Measurements from ENCODE around the gene ZNF124.
A peak's percentile ranks its signal among the peaks of the same experiment; 100 is the strongest.

Gene ZNF124

GRCh38 chr1:247118946-247119446 is 52.8 kb downstream of the ZNF124 start:
- DNase-seq = peak; percentile 71
- in situ Hi-C loops (cut with MboI; ENCODE audit: low pct_unique_long_range_greater_than_20kb, low sequenced_read_pairs) = no loop called here

GRCh38 chr1:247115545-247115944 is 56.3 kb downstream of the ZNF124 start:
- DNase-seq = no peak
- in situ Hi-C loops (cut with MboI; ENCODE audit: low pct_unique_long_range_greater_than_20kb, low sequenced_read_pairs) = no loop called here

GRCh38 chr1:247115141-247115510 is 56.7 kb downstream of the ZNF124 start:
- DNase-seq = no peak
- in situ Hi-C loops (cut with MboI; ENCODE audit: low pct_unique_long_range_greater_than_20kb, low sequenced_read_pairs) = no loop called here

- in situ Hi-C loops (cut with MboI; ENCODE audit: low pct_unique_long_range_greater_than_20kb, low sequenced_read_pairs) = no loop called here
- DNase-seq = no peak
Measured at GRCh38 chr1:247114351-247115140, 57.3 kb downstream of the ZNF124 start.

GRCh38 chr1:247113733-247114271 is 58.0 kb downstream of the ZNF124 start:
- no peak for DNase-seq
- in situ Hi-C loops (cut with MboI; ENCODE audit: low pct_unique_long_range_greater_than_20kb, low sequenced_read_pairs) = no loop called here

- in situ Hi-C loops (cut with MboI; ENCODE audit: low pct_unique_long_range_greater_than_20kb, low sequenced_read_pairs) = no loop called here
- DNase-seq = no peak
Measured at GRCh38 chr1:247113094-247113497, 58.7 kb downstream of the ZNF124 start.

GRCh38 chr1:247112479-247112781 is 59.4 kb downstream of the ZNF124 start:
- no peak for DNase-seq
- in situ Hi-C loops (cut with MboI; ENCODE audit: low pct_unique_long_range_greater_than_20kb, low sequenced_read_pairs) = no loop called here

- in situ Hi-C loops (cut with MboI; ENCODE audit: low pct_unique_long_range_greater_than_20kb, low sequenced_read_pairs) = no loop called here
- no peak for DNase-seq
Measured at GRCh38 chr1:247111700-247112478, 59.9 kb downstream of the ZNF124 start.

GRCh38 chr1:247111259-247111699 is 60.5 kb downstream of the ZNF124 start:
- DNase-seq = no peak
- in situ Hi-C loops (cut with MboI; ENCODE audit: low pct_unique_long_range_greater_than_20kb, low sequenced_read_pairs) = no loop called here

GRCh38 chr1:247110627-247111258 is 61.1 kb downstream of the ZNF124 start:
- in situ Hi-C loops (cut with MboI; ENCODE audit: low pct_unique_long_range_greater_than_20kb, low sequenced_read_pairs) = no loop called here
- DNase-seq = no peak

- in situ Hi-C loops (cut with MboI; ENCODE audit: low pct_unique_long_range_greater_than_20kb, low sequenced_read_pairs) = no loop called here
- no peak for DNase-seq
Measured at GRCh38 chr1:247107694-247108093, 64.1 kb downstream of the ZNF124 start.

GRCh38 chr1:247105966-247106365 is 65.9 kb downstream of the ZNF124 start:
- in situ Hi-C loops (cut with MboI; ENCODE audit: low pct_unique_long_range_greater_than_20kb, low sequenced_read_pairs) = no loop called here
- no peak for DNase-seq

Data from KBM-7 (cell line).